Astrocyte (in vitro differentiated cells and primary cell): Measurements from ENCODE around the gene CHST5.

Experiments
- CTCF ChIP-seq: IDR thresholded peaks from 2 replicates; pipeline ENCODE4 v1.5.1; 2011; ENCODE audit warnings: low read depth, mild to moderate bottlenecking, inconsistent platforms, low read length, moderate library complexity; ENCODE audit not compliant: insufficient read depth
- EZH2 ChIP-seq: IDR thresholded peaks from 2 replicates; pipeline ENCODE4 v1.6.1; 2012; ENCODE audit warnings: mild to moderate bottlenecking, low read length, inconsistent platforms; ENCODE audit not compliant: insufficient read depth

GRCh38 chr16:75506107-75506506, 29.8 kb downstream of the CHST5 start:
- no peak for TF ChIP-seq CTCF
- TF ChIP-seq EZH2: no peak
